Measurements from ENCODE around the gene ARID4A.

The ARID4A gene

GRCh38 chr14:58362798-58363412, 64.5 kb downstream of the ARID4A start:
- H3K27me3 Mint-ChIP-seq: no peaks in the 10 kb centered on the region
- no peaks in the 10 kb centered on the region for H3K4me1 Mint-ChIP-seq (ENCODE audit: low read depth)
- no peak overlapping the region for H3K27ac Mint-ChIP-seq
- no peaks in the 10 kb centered on the region for H3K9me3 Mint-ChIP-seq (ENCODE audit: low read depth)
- H3K4me3 Mint-ChIP-seq: no peak overlapping the region
- peaks cover 14% of the 10 kb centered on the region for H3K36me3 Mint-ChIP-seq

- Mint-ChIP-seq H3K27me3 (no peaks in the 10 kb centered on the region), H3K4me3 (no peak overlapping the region), H3K27ac (no peak overlapping the region), H3K4me1 (ENCODE audit: low read depth) (no peaks in the 10 kb centered on the region), H3K9me3 (ENCODE audit: low read depth) (no peaks in the 10 kb centered on the region), H3K36me3 (peaks cover 18% of the 10 kb centered on the region)
These were observed 66.0 kb downstream of the ARID4A start for GRCh38 chr14:58364316-58364715.

DNA sequence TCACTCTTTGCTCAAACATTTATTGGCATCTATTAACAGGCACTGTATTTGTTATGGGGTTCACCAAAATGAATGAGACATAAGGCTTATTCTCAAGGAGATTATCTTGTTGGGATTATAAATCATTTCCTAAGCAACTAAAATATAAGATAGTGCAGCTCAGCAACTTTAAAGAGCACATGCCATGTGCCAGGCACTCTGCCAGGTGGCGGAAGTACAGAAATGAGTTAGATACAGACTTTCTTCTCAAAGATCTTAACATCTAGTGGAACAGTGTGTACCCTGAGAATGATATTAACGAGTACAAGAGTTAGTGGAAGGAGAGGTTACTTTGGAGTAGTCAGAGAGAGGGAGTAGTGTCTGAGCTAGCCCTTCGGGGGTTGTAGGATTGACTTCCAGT, 68.9 kb downstream of the ARID4A start:
- H3K9me3 Mint-ChIP-seq (ENCODE audit: low read depth): no peaks in the 10 kb centered on the region
- peak overlapping the region; percentile 22 for H3K27ac Mint-ChIP-seq
- H3K4me1 Mint-ChIP-seq (ENCODE audit: low read depth): no peaks in the 10 kb centered on the region
- H3K4me3 Mint-ChIP-seq: no peak overlapping the region
- H3K27me3 Mint-ChIP-seq: no peaks in the 10 kb centered on the region
- peaks cover 22% of the 10 kb centered on the region for H3K36me3 Mint-ChIP-seq

- Mint-ChIP-seq H3K27me3 (no peaks in the 10 kb centered on the region), H3K36me3 (peaks cover 22% of the 10 kb centered on the region), H3K27ac (no peak overlapping the region), H3K4me1 (ENCODE audit: low read depth) (no peaks in the 10 kb centered on the region), H3K9me3 (ENCODE audit: low read depth) (no peaks in the 10 kb centered on the region), H3K4me3 (no peak overlapping the region)
These were observed 70.6 kb downstream of the ARID4A start for GRCh38 chr14:58368956-58369355.

GRCh38 chr14:58376791-58377190, 78.4 kb downstream of the ARID4A start:
- Mint-ChIP-seq H3K36me3 (peaks cover 19% of the 10 kb centered on the region), H3K4me1 (ENCODE audit: low read depth) (no peaks in the 10 kb centered on the region), H3K4me3 (no peak overlapping the region), H3K27ac (no peak overlapping the region), H3K9me3 (ENCODE audit: low read depth) (no peaks in the 10 kb centered on the region), H3K27me3 (no peaks in the 10 kb centered on the region)

DNA sequence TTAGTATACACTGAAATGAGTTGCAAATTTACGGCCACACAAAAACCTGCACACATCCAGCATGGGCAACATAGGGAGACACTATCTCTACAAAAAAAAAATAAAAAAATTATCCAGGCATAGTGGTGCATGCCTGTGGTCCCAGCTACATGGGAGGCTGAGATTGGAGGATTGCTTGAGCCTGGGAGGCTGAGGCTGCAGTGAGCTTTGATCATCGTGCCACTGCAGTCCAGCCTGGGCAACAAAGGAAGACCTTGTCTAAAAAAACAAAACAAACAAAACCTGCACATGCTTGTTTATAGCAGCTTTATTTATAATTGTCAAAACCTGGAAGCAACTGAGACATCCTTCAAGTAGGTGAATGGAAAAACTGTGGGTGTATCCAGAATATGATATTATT, 92.5 kb downstream of the ARID4A start:
- peaks cover 4% of the 10 kb centered on the region for H3K4me1 Mint-ChIP-seq (ENCODE audit: low read depth)
- H3K4me3 Mint-ChIP-seq: no peak overlapping the region
- H3K27ac Mint-ChIP-seq: no peak overlapping the region
- H3K36me3 Mint-ChIP-seq: no peaks in the 10 kb centered on the region
- H3K9me3 Mint-ChIP-seq (ENCODE audit: low read depth): no peaks in the 10 kb centered on the region
- H3K27me3 Mint-ChIP-seq: no peaks in the 10 kb centered on the region

DNA sequence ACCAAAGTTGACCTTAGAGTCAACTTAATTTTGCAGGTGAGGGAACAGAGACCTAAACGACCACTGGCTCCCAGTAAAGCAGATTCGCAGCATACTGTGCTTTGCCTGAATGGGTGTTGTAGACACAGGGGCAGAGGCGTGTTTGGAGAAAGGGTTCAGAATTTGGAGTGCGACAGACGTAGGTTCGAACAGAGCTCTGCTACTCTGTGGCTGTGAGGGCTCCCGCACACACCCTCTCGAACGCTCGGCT, 97.1 kb downstream of the ARID4A start:
- peak overlapping the region; percentile 80 for H3K4me3 Mint-ChIP-seq
- no peaks in the 10 kb centered on the region for H3K27me3 Mint-ChIP-seq
- H3K36me3 Mint-ChIP-seq: peaks cover 3% of the 10 kb centered on the region
- peak overlapping the region; percentile 58 for H3K27ac Mint-ChIP-seq
- peaks cover 8% of the 10 kb centered on the region for H3K4me1 Mint-ChIP-seq (ENCODE audit: low read depth)
- no peaks in the 10 kb centered on the region for H3K9me3 Mint-ChIP-seq (ENCODE audit: low read depth)

DNA sequence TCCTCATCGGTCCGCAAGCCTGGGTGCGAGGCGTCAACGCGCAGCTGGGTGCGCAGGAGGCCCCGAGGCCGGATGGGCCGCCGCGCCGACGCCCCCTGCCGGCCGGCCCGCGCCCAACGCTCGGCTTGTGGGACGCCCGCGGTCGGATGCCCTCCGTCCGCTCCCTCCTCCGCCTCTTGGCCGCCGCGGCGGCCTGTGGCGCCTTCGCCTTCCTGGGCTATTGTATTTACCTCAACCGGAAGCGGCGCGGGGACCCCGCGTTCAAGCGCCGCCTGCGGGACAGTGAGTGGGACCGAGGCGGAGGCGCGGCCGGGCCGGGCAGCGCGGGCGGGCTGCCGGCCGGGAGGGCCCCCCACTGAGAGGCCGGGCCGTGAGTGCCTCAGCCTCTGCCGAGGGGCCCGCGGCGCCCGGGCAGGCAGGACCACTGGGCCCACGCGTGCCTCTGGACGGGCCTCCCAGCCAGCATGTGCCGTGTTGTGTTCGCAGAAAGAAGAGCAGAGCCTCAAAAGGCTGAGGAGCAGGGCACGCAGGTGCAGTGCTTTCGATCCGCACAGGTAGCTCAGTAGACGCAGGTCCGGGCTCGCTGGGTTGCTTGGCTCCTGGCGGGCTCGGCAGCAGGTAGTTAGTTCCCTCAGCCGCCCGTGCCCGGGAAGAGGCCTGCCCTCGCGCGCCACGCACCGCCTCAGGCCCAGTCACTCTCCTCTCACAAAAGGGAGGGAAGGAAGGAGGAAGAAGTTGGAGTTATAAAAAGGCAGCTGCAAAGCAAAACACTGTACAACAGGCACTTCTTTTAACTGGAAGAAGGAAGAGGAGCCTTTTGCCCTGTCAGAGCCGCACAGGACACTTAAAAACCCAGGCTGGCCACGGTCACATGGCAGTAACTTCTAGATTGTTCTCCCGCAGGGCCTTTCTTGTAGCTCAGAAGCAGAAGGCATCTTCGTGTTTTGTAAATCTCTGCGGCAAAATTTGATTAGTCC, 97.7 kb downstream of the ARID4A start, which contains the start of gene TOMM20L:
Gene TOMM20L (plus strand): TSS at position 119 of the 977 bp plus-strand sequence. CDS start 28 bp downstream, at position 147.
- Mint-ChIP-seq H3K4me1 (ENCODE audit: low read depth) (peaks cover 8% of the 10 kb centered on the region), H3K27ac (peak within 1 kb of the TSS; percentile 78), H3K9me3 (ENCODE audit: low read depth) (no peaks in the 10 kb centered on the region), H3K36me3 (peaks cover 5% of the 10 kb centered on the region), H3K4me3 (peak within 1 kb of the TSS; percentile 80), H3K27me3 (no peaks in the 10 kb centered on the region)

- no peaks in the 10 kb centered on the region for H3K27me3 Mint-ChIP-seq
- peak overlapping the region; percentile 15 for H3K4me3 Mint-ChIP-seq
- H3K4me1 Mint-ChIP-seq (ENCODE audit: low read depth): peaks cover 8% of the 10 kb centered on the region
- peaks cover 5% of the 10 kb centered on the region for H3K36me3 Mint-ChIP-seq
- no peaks in the 10 kb centered on the region for H3K9me3 Mint-ChIP-seq (ENCODE audit: low read depth)
- no peak overlapping the region for H3K27ac Mint-ChIP-seq
These were observed 98.8 kb downstream of the ARID4A start for GRCh38 chr14:58397156-58397555.

DNA sequence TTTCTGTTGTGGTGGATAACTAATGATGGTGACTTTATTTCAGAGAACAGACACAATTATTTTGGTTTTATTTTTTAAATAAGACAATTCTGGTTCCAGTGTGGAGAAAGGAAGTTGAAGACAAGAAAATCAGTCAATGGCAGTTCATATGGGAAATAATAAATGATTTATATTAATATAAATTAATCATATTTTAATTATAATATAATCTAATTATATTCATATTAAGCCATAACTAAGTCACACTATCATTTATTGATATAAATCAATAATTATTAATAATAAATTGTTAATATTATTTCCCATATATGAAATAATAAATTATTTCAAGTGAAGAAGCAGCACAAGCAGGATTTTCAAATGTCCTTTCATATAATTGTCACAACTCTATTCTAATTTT, 100.1 kb downstream of the ARID4A start:
- H3K36me3 Mint-ChIP-seq: peaks cover 5% of the 10 kb centered on the region
- H3K9me3 Mint-ChIP-seq (ENCODE audit: low read depth): no peaks in the 10 kb centered on the region
- no peak overlapping the region for H3K4me3 Mint-ChIP-seq

GRCh38 chr14:58398895-58399294, 100.5 kb downstream of the ARID4A start:
- Mint-ChIP-seq H3K27me3 (no peaks in the 10 kb centered on the region), H3K4me1 (ENCODE audit: low read depth) (peaks cover 8% of the 10 kb centered on the region), H3K27ac (no peak overlapping the region), H3K4me3 (no peak overlapping the region), H3K9me3 (ENCODE audit: low read depth) (no peaks in the 10 kb centered on the region), H3K36me3 (peaks cover 5% of the 10 kb centered on the region)

More for the DNA sequence above, 100.1 kb downstream of the ARID4A start:
- H3K27me3 Mint-ChIP-seq: no peaks in the 10 kb centered on the region
- no peak overlapping the region for H3K27ac Mint-ChIP-seq
- H3K4me1 Mint-ChIP-seq (ENCODE audit: low read depth): peaks cover 8% of the 10 kb centered on the region

DNA sequence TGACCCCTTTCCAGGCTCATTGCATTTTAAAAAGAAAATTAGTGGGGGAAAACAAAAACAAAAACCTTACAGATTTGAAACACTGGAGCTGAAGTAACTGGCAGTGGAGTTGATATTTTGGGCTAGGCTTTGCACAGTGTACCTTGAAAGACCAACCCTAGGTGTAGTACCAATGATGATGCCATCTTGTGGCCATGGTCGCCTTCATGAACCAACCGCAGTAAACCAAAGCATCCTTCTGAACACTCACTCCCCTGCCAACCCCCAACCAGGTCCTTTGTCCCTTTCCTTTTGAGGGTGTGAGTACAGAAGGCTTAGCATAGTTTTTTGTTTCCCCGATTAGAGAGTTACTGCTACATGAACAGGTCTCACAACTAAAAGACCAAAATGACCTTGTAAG, 103.2 kb downstream of the ARID4A start:
- Mint-ChIP-seq H3K27ac (no peak overlapping the region), H3K9me3 (ENCODE audit: low read depth) (no peaks in the 10 kb centered on the region), H3K27me3 (no peaks in the 10 kb centered on the region), H3K4me3 (no peak overlapping the region), H3K36me3 (peaks cover 8% of the 10 kb centered on the region), H3K4me1 (ENCODE audit: low read depth) (no peaks in the 10 kb centered on the region)

- H3K27ac Mint-ChIP-seq: no peak overlapping the region
- H3K4me3 Mint-ChIP-seq: no peak overlapping the region
- H3K27me3 Mint-ChIP-seq: no peaks in the 10 kb centered on the region
- H3K36me3 Mint-ChIP-seq: peaks cover 7% of the 10 kb centered on the region
- H3K9me3 Mint-ChIP-seq (ENCODE audit: low read depth): no peaks in the 10 kb centered on the region
- no peaks in the 10 kb centered on the region for H3K4me1 Mint-ChIP-seq (ENCODE audit: low read depth)
These were observed 110.4 kb downstream of the ARID4A start for GRCh38 chr14:58408681-58409215.

GRCh38 chr14:58414845-58415244, 116.5 kb downstream of the ARID4A start:
- peaks cover 22% of the 10 kb centered on the region for H3K4me1 Mint-ChIP-seq (ENCODE audit: low read depth)
- H3K4me3 Mint-ChIP-seq: no peak overlapping the region
- H3K27ac Mint-ChIP-seq: no peak overlapping the region
- no peaks in the 10 kb centered on the region for H3K27me3 Mint-ChIP-seq
- H3K36me3 Mint-ChIP-seq: peaks cover 16% of the 10 kb centered on the region
- H3K9me3 Mint-ChIP-seq (ENCODE audit: low read depth): peaks cover 3% of the 10 kb centered on the region
